ENCODE data around the gene MAN1A2. TPM values are rescaled to one million over a fixed set of nuclear protein-coding genes. Genes with fewer than 3 reads are reported as not detected.

The MAN1A2 gene
- total RNA-seq, 1 donor from 2014 or later: 43.5 TPM

DNA sequence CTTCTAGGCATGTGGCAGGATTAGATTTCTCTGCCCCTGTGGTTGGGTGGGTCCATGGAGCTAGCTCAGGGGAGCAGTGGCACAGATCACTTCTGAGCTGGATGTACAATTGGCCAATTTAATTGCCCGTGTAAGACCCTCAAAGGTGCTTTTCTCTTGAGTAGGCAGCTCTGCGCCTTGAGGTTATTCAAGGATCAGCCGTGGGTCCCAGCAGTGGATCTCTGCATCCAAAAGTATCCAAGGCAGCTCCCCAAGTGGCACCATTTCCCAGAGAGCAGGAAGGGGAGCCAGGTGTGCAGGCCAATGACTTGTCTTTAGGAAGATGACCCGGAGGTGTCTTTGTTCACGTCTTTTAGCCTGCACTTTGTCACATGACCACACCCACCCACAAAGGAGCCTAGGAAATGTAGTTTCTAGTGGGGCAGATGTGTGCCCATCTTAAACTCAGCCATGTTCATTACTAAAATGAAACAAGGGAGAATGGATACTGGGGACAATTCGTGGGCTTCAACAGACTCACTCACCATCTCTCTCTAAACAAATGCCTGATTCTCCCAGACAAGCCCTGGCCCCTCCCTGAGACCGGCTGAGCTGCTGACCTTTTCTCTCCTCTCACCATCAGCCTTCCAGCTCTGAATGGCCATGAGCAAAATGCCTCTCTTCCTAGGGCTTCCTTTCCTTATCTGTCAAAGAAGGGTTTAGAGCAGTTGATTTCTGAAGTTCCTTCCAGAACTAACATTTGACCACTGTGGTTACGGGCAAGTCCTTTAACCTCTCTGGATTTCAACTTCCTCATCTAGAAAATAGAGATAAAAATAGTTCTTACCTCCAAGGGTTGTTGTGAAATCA, 197.2 kb downstream of the MAN1A2 start:
- H3K27me3 Mint-ChIP-seq (ENCODE audit: low read depth, unreplicated experiment): peaks cover 16% of the 10 kb centered on the region
- DNase-seq (ENCODE audit: low read depth): no peak
- no peaks in the 10 kb centered on the region for H3K27me3 ChIP-seq (ENCODE audit: insufficient read depth, low read length)
- no peaks in the 10 kb centered on the region for H3K36me3 Mint-ChIP-seq (ENCODE audit: low read depth, unreplicated experiment)
- H3K9me3 ChIP-seq (ENCODE audit: insufficient read depth, low read depth, low read length): no peaks in the 10 kb centered on the region
- H3K9ac ChIP-seq (ENCODE audit: low read length): no peak overlapping the region
- no peak overlapping the region for H3K27ac ChIP-seq (ENCODE audit: low read depth, low read length)
- H3K4me1 Mint-ChIP-seq (ENCODE audit: low read depth, unreplicated experiment): peaks cover 3% of the 10 kb centered on the region
- no peak overlapping the region for H3K4me3 Mint-ChIP-seq (ENCODE audit: unreplicated experiment)
- no peaks in the 10 kb centered on the region for H3K36me3 ChIP-seq (ENCODE audit: insufficient read depth, low read length)
- no peak for FAIRE-seq
- H2AFZ ChIP-seq (ENCODE audit: low read depth, low read length): no peak overlapping the region
- TF ChIP-seq, protein P1, sequence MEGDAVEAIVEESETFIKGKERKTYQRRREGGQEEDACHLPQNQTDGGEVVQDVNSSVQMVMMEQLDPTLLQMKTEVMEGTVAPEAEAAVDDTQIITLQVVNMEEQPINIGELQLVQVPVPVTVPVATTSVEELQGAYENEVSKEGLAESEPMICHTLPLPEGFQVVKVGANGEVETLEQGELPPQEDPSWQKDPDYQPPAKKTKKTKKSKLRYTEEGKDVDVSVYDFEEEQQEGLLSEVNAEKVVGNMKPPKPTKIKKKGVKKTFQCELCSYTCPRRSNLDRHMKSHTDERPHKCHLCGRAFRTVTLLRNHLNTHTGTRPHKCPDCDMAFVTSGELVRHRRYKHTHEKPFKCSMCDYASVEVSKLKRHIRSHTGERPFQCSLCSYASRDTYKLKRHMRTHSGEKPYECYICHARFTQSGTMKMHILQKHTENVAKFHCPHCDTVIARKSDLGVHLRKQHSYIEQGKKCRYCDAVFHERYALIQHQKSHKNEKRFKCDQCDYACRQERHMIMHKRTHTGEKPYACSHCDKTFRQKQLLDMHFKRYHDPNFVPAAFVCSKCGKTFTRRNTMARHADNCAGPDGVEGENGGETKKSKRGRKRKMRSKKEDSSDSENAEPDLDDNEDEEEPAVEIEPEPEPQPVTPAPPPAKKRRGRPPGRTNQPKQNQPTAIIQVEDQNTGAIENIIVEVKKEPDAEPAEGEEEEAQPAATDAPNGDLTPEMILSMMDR (IDR thresholded peaks at IDR 0.05; ENCODE audit: insufficient read depth, low read depth, low read length): no peak
- TF ChIP-seq EZH2 (IDR thresholded peaks at IDR 0.05; ENCODE audit: insufficient read depth, low read length): no peak
- H3K4me1 ChIP-seq (ENCODE audit: insufficient read depth, low read length): no peaks in the 10 kb centered on the region
- no peak overlapping the region for H3K4me3 ChIP-seq (ENCODE audit: insufficient read depth, low read depth, low read length)
- H3K9me3 Mint-ChIP-seq (ENCODE audit: unreplicated experiment): peaks cover 2% of the 10 kb centered on the region
- H3K4me2 ChIP-seq (ENCODE audit: low read length): no peak overlapping the region
- H3K79me2 ChIP-seq (ENCODE audit: insufficient read depth, low read length): no peaks in the 10 kb centered on the region
- H4K20me1 ChIP-seq (ENCODE audit: insufficient read depth, low read length): no peaks in the 10 kb centered on the region
- H3K27ac Mint-ChIP-seq (ENCODE audit: unreplicated experiment): no peak overlapping the region

DNA sequence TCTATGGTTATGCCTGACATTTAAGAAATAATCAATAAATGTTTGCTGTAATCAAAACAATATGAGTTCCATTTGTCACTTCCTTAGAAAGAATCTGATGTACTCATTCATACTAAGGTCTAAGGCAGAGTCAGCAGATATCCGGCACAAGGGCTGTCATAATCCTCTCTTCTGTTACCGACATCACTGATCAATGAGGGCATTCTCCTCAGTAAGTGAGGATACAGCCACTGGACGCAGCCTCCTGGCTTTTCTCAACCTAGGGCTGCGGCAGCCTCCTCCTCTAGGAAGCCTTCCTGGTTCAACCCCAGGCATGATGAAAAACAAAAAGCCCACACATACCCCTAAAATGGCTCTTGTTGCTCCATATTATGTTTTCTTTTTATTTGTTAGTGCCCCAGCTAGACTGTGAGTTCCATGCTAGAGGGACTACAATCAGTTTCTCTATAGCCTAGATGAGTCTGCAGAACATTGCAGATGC, 197.9 kb downstream of the MAN1A2 start:
- H3K79me2 ChIP-seq (ENCODE audit: insufficient read depth, low read length): no peaks in the 10 kb centered on the region
- H3K27ac ChIP-seq (ENCODE audit: low read depth, low read length): no peak overlapping the region
- H3K36me3 ChIP-seq (ENCODE audit: insufficient read depth, low read length): no peaks in the 10 kb centered on the region
- no peak overlapping the region for H3K9ac ChIP-seq (ENCODE audit: low read length)
- Mint-ChIP-seq H3K36me3 (ENCODE audit: low read depth, unreplicated experiment) (no peaks in the 10 kb centered on the region), H3K4me1 (ENCODE audit: low read depth, unreplicated experiment) (peaks cover 3% of the 10 kb centered on the region), H3K9me3 (ENCODE audit: unreplicated experiment) (peaks cover 1% of the 10 kb centered on the region), H3K4me3 (ENCODE audit: unreplicated experiment) (no peak overlapping the region), H3K27ac (ENCODE audit: unreplicated experiment) (no peak overlapping the region), H3K27me3 (ENCODE audit: low read depth, unreplicated experiment) (peaks cover 16% of the 10 kb centered on the region)
- no peaks in the 10 kb centered on the region for H3K4me1 ChIP-seq (ENCODE audit: insufficient read depth, low read length)
- DNase-seq (ENCODE audit: low read depth) (no peak), FAIRE-seq (no peak)
- no peak overlapping the region for H2AFZ ChIP-seq (ENCODE audit: low read depth, low read length)
- H3K27me3 ChIP-seq (ENCODE audit: insufficient read depth, low read length): no peaks in the 10 kb centered on the region
- H3K4me3 ChIP-seq (ENCODE audit: insufficient read depth, low read depth, low read length): no peak overlapping the region
- H3K9me3 ChIP-seq (ENCODE audit: insufficient read depth, low read depth, low read length): no peaks in the 10 kb centered on the region
- H3K4me2 ChIP-seq (ENCODE audit: low read length): no peak overlapping the region
- no peaks in the 10 kb centered on the region for H4K20me1 ChIP-seq (ENCODE audit: insufficient read depth, low read length)
- TF ChIP-seq EZH2 (IDR thresholded peaks at IDR 0.05; ENCODE audit: insufficient read depth, low read length): no peak
- TF ChIP-seq, protein P1 (IDR thresholded peaks at IDR 0.05; ENCODE audit: insufficient read depth, low read depth, low read length): no peak
